NB4 (cell line): ENCODE measurements around the gene HES6.

ENCODE experiments used
- DNase-seq: peaks from one replicate; pipeline ENCODE4 v3.0.0; 2010; ENCODE audit warnings: low read depth
- H3K4me3 ChIP-seq: one replicate; pipeline ENCODE4 v1.5.1; 2011; ENCODE audit warnings: mild to moderate bottlenecking, low read depth, low read length, moderate library complexity
- MAX ChIP-seq: IDR thresholded peaks from 2 replicates; pipeline ENCODE4 v1.6.1; 2011; ENCODE audit warnings: low read depth, low read length
- MYC ChIP-seq: IDR thresholded peaks from 2 replicates; pipeline ENCODE4 v1.6.1; 2011; ENCODE audit warnings: low read depth, low read length
- POLR2A ChIP-seq: IDR thresholded peaks from 2 replicates; pipeline ENCODE4 v1.6.1; 2011; ENCODE audit warnings: mild to moderate bottlenecking; ENCODE audit not compliant: insufficient read length; ENCODE audit errors: extremely low read depth
- TF ChIP-seq, protein P1 (sequence below): IDR thresholded peaks from one replicate; pipeline ENCODE4 v1.5.1; 2012; ENCODE audit warnings: low read depth, low read length

The HES6 gene

GRCh38 chr2:238239863-238240756, at the start of gene HES6:
HES6 (minus strand) TSS chr2:238240038; CDS start chr2:238239905, 133 bp downstream.
- DNase-seq: peak; percentile 96
- peak within 1 kb of the TSS; percentile 69 for H3K4me3 ChIP-seq
- TF ChIP-seq MYC: no peak
- TF ChIP-seq POLR2A: peak; percentile 98
- no peak for TF ChIP-seq MAX
- TF ChIP-seq, protein P1, sequence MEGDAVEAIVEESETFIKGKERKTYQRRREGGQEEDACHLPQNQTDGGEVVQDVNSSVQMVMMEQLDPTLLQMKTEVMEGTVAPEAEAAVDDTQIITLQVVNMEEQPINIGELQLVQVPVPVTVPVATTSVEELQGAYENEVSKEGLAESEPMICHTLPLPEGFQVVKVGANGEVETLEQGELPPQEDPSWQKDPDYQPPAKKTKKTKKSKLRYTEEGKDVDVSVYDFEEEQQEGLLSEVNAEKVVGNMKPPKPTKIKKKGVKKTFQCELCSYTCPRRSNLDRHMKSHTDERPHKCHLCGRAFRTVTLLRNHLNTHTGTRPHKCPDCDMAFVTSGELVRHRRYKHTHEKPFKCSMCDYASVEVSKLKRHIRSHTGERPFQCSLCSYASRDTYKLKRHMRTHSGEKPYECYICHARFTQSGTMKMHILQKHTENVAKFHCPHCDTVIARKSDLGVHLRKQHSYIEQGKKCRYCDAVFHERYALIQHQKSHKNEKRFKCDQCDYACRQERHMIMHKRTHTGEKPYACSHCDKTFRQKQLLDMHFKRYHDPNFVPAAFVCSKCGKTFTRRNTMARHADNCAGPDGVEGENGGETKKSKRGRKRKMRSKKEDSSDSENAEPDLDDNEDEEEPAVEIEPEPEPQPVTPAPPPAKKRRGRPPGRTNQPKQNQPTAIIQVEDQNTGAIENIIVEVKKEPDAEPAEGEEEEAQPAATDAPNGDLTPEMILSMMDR: no peak

DNA sequence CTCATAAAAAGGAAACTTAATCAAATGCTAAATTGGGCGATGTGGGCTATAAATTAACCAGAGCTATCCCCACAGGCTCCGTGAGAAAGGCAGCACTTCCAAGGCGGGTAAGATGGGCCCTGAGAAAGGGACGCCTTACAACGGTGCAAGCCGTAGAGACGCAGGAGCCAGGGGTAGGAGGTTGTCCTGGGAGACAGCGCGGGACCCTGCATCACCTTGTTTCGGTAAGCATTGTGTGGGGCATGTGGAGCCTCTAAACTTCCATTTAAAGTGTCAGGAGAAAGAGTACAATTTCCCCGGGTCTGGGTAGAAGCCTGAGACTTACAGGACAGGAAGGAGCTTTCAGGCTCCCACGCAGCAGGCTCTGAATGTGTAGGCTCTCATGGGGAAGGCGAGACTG, 49.7 kb upstream of the HES6 start:
- peak; percentile 52 for DNase-seq
- TF ChIP-seq MAX (no peak), MYC (no peak), POLR2A (no peak)
- TF ChIP-seq, protein P1: no peak
- peak overlapping the region; percentile 63 for H3K4me3 ChIP-seq

- DNase-seq: peak; percentile 100
- peak overlapping the region; percentile 63 for H3K4me3 ChIP-seq
- TF ChIP-seq MYC: peak; percentile 98
- TF ChIP-seq MAX: peak; percentile 95
- TF ChIP-seq, protein P1: peak; percentile 8
- TF ChIP-seq POLR2A: peak; percentile 53
Observed at GRCh38 chr2:238288650-238289573, 49.1 kb upstream of the HES6 start.

DNA sequence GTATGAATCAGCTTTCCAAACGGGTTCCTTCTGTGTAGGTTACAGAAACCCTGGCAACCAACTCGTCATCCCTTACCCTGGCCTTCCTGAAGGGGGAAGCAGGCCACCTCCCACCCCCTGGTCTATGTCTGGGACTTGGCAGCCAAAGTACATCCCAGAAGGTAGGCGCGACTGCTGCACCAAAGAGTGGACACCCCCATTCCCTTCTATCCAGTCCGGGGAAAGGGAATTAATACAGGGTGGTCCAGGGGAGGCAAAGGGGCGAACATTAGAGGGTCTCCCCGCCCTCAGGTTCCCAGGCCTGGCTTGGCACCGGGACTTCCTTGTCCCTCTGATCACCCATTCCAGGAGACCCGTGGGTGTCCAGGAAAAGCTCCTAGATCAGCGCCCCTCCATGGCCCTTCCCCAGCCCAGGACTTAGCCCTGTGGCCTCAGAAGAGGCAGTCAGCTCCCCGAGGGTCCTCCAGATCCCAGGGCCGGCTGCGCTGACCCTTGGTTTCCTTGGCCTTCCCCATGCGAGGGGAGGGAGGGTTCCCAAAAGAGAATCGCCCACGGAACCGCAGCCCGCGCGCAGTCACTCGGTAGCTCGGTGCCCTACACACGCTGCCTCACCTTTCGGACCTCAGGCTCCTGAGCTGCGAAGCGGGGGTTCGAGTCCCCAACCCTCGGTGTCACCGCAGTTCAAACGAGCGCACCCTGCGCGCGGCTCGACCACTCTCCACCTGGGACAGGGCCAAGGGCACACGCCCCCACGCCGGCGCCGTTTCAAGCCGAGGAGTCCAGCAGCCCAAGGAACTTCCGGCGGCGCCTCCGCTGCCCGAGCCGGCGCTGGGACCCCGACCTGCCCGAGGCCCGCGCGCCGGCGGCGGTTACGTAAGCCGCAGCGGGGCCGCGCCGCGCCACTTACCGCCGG, 48.2 kb upstream of the HES6 start, which contains the start of gene PER2:
PER2 (minus strand) TSS at position 874 of the 913 bp plus-strand sequence. CDS start 10,674 bp downstream, outside the sequence.
- H3K4me3 ChIP-seq: peak within 1 kb of the TSS; percentile 79
- TF ChIP-seq MAX (peak; percentile 34; the same call in 1 of the 2 replicates), POLR2A (no peak), MYC (no peak)
- TF ChIP-seq, protein P1: peak; percentile 1
- peak; percentile 75 for DNase-seq
